HG02759 (cell line): ENCODE results near the gene HCST.
"Not testable (repeated sequence)": the region's sequence is repeated elsewhere in the genome, so short reads cannot be mapped to it uniquely, and the experiment has no call there.

ENCODE experiments used
- ATAC-seq: cut with Tn5 transposase; IDR thresholded peaks from one replicate; pipeline ENCODE4 v1.9.1; 2021; ENCODE audit warnings: mild to moderate bottlenecking, moderate library complexity; ENCODE audit not compliant: unreplicated experiment

Gene HCST

GRCh38 chr19:35879068-35879467 lies 23.3 kb upstream of the HCST start:
- no peak for ATAC-seq

GRCh38 chr19:35879770-35880317 lies 22.5 kb upstream of the HCST start:
- ATAC-seq: no peak

DNA sequence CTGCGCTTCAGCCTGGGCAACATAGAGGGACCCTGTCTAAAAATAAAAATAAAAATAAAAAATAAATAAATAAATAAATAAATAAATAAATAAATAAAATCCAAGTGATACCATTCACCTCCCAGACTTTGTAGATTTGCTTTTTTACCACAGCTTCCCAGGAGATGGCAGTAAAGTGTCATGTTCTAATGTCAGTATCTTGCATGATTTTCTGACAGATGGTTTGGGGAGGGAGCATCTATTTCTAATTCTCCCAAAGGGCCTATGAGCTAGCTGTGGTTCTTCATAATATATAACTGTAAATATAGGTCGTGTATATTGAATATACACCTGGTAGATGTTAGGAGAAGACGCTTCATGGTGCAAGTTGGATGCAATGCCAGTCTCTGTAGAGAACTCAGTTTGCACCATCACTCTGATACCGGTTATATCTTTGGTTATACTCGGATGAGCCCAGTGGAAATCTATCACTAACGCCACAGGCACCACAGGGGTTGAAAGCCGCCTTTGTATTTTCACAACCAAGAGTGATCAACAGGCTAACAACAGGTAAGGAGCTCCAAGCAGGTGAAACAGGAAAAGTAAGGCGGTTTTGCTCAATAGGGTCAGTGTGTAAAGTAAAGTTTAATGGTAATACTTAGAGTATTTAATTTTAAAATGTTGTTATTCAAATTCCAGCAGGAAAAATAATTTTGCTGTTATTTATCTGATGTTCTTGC lies 20.1 kb upstream of the HCST start:
- ATAC-seq: no peak

DNA sequence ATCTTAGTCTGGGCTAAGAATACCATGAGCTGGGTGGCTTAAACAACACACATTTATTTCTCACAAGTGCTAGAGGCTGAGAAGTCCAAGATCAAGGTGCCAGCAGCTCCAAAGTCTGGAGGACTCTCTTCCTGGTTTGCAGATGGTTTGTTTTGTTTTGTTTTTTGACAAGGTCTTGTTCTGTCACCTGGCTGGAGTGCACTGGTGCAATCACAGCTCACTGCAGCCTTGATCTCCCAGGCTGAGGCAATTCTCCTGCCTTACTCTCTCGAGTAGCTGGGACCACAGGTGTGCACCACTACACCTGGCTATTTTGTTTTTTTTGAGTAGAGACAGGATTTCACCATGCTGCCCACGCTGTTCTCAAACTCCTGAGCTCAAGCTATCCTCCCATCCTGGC lies 18.4 kb upstream of the HCST start:
- no peak for ATAC-seq

- ATAC-seq: no peak
Observed at GRCh38 chr19:35885225-35885738, 17.0 kb upstream of the HCST start.

GRCh38 chr19:35885904-35886303 lies 16.4 kb upstream of the HCST start:
- ATAC-seq: no peak

GRCh38 chr19:35887197-35887596 lies 15.1 kb upstream of the HCST start:
- ATAC-seq: no peak

DNA sequence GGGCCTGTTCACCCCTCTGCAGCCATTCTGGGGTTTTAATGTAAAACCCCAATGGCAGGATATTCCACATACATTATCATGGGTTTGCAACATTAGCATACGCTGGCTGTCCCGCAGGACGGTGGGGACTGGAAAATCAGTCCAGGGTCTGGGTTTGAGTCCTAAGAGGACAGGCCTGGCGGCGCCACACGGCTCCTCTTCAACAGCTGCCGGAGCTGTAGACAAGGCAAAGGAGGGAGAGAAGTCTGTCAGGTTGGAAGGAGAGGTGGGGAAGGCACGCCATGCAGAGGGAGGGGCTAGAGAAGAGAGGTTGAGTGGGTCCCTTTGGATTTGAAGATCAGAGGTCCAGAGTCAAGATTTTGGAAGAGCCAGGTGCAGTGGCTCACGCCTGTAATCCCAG lies 13.9 kb upstream of the HCST start:
- ATAC-seq: no peak

DNA sequence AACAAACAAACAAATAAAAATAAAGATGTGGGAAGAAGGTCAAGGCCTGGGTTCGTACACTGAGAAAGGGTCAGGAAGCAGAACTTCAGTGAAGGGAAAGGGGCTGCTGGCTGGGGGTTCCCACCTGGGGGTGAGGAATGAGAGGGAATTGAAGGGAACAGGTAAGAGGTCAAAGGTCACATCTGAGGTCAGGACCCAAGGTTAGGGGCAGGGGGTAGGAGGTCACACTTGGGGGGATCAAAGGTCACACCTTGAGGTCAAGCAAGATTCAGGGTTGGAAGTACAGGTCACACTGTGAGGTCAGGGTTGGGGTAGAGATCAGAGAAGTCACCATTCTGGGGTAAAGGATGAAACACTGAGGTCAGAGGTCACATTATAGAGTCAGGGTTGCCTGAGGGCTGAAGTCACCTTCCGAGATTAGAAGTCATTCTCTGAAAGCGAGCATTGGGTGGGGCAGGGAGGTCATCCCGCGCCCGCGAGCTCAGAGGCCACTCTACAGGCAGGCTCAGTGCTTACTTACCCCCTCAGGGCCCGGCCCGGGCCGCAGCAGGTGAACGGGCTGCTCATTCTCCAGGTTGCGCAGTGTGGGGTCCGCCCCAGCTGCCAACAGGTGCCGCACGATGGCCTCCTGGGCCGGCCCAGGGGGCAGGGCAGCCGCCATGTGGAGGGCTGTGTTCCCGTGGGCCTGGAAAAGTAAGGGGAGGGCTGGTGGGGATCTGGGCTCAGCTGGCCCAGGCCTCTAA lies 12.8 kb upstream of the HCST start:
- no peak for ATAC-seq

- no peak for ATAC-seq
Observed at GRCh38 chr19:35890113-35890650, 12.1 kb upstream of the HCST start.

- not testable (repeated sequence) for ATAC-seq
Observed at GRCh38 chr19:35891819-35892218, 10.5 kb upstream of the HCST start.

GRCh38 chr19:35894342-35894741 lies 8.0 kb upstream of the HCST start:
- ATAC-seq: no peak

GRCh38 chr19:35895911-35896642 lies 6.3 kb upstream of the HCST start:
- no peak for ATAC-seq

- ATAC-seq: no peak
Observed at GRCh38 chr19:35896643-35897040, 5.7 kb upstream of the HCST start.

DNA sequence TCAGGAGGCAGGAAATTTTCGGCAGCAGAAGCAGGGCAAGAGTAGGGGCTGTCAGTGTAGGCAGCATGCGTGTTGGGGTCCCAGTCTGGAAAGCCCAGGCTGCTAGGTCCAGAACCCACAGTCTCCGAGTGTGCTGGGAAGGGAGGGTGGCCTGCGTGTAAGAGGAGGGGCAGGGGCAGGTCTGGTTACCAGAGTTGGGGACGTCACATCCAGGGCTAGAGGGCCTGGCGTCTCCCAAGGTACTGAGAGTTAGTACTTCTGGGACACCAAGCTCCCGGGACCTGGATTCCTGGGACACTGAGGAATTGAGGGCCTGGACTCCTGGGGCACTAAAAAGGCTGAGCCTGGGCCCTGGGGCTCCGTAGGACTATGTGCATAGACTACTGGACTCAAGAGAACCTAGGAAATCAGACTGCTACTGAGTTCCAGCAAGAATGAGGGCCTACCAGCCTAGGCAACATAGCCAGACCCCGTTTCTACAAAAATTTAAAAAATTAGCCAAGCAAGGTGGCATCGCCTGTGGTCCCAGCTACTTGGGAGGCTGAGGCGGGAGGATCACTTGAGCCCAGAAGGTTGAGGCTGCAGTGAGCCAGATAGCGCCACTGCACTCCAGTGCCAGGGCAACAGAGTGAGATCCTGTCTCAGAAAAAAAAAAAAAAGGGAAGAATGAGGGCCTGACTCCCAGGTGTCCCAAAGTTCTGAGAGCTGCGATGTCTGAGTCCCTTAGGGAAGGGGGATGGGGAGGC lies 4.5 kb upstream of the HCST start:
- no peak for ATAC-seq

GRCh38 chr19:35898499-35898809 lies 3.9 kb upstream of the HCST start:
- ATAC-seq: no peak

GRCh38 chr19:35899547-35900214 lies 2.6 kb upstream of the HCST start:
- peak; percentile 52 for ATAC-seq

DNA sequence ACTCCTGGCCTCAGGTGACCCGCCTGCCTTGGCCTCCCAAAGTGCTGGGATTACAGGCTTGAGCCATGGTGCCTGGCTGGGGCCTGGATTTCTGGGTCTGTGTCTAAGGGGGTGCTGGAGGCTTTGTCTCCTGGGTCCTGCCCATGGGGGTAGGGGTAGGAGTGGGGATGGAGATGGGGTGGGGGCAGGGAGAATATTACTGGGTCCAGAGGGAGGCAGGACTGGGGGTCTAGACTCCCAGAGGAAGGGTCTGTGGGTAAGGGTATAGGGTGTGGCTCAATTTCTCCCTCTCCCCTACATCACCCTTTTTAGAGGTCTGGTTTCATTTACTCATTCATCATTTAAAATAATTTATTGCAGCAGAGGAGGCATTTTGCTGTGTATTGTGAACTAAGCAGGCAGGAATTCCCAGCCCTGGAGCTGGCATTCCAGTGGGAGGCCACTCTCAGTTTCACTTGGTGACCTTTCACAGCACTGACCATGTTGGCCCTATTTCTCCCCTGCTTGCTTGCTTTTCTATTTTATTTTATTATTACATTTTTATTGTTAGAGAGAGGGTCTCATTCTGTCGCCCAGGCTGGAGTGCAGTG lies 1.2 kb upstream of the HCST start:
- no peak for ATAC-seq

DNA sequence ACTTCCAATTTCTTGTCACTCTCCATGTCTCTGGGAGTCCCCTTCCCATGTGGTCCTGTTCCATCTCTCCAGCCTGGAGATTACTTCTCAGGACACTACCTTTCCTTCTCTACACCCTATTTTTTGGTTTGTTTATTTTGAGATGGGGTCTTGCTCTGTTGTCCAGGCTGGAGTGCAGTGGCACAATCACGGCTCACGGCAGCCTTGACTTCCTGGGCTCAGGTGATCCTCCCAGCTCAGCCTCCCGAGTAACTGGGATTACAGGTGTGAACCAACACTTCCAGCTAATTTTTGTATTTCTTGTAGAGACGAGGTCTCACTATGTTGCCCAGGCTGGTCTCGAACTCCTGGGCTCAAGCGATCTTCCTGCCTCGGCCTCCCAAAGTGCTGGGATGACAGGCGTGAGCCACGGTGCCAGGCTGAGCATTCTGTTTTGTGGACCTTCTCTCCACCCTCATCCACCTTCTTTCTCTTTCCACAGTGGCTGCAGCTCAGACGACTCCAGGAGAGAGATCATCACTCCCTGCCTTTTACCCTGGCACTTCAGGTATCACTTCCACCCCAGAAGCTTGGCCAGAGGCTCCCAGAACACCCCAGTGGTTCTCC lies 644 bp downstream of the HCST start:
- no peak for ATAC-seq
